ENCODE results near the gene SP110.

DNA sequence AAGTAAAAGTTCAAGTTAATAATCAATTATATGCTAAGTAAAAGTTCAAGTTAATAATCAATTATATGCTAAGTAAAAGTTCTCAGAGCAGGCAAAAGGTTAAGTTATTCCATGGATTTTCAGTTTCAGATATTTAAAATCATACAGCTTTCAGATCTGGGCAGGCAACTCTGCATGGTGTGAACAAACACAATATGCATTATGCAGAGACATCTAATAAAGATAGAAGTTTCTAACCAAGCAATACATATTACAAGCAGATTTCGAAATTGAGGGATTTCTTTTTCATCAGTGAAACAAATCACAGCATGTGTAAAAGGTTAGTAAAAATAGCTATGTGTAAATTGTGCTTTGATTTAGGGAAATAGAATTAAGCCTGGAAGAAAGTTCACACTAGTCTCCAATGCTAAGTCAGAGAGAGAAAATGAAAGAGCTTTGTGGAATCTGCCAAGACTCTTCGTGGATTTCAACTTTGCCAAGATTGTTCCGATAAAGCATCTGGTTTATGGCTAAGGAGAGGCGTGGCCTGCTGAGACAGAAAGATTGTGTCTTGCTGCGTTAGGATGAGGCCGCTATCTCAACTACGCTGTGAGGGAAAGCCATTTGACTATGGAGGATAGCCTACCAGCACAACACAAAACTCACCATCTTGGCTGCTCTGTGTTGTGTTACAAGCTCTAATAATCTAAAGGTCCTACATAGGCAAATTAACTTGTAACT, 91.0 kb downstream of the SP110 start:
- TF ChIP-seq ZNF274 (IDR thresholded peaks at IDR 0.05; ENCODE audit: low read depth, low read length) (no peak), SUZ12 (IDR thresholded peaks at IDR 0.05; ENCODE audit: extremely low read depth, insufficient read depth, insufficient read length) (no peak)

Data from NT2/D1 (cell line).